Stimulated activated CD4-positive, alpha-beta T cell treated with anti-CD3 and anti-CD28 coated beads, TNF-alpha, amount 100 ng/mL, for 24 hours (primary cell): ENCODE results near the gene EHHADH.
"Not testable (repeated sequence)": the region's sequence is repeated elsewhere in the genome, so short reads cannot be mapped to it uniquely, and the experiment has no call there.

Source experiments
- DNase-seq, 3 experiments: peaks; one replicate each; pipeline ENCODE4 v3.0.0-alpha.2; 2020; ENCODE audit warnings: low read depth in 3 of 3

The EHHADH gene

GRCh38 chr3:185253645-185254410, at the start of gene EHHADH:
Gene EHHADH (minus strand): TSS chr3:185254049. CDS start chr3:185254022, 27 bp downstream.
- peak in 2 of 3 experiments; percentile 15 to 59 for DNase-seq

GRCh38 chr3:185299918-185300426, 46.1 kb upstream of the EHHADH start:
- DNase-seq, result not testable (repeated sequence)

- no peak for DNase-seq
Observed at GRCh38 chr3:185297867-185298266, 44.0 kb upstream of the EHHADH start.

GRCh38 chr3:185292238-185292637, 38.4 kb upstream of the EHHADH start:
- DNase-seq, result no peak

- DNase-seq, result no peak
Observed at GRCh38 chr3:185290266-185290665, 36.4 kb upstream of the EHHADH start.

- no peak for DNase-seq
Observed at GRCh38 chr3:185283374-185283935, 29.6 kb upstream of the EHHADH start.

GRCh38 chr3:185282696-185283373, 29.0 kb upstream of the EHHADH start:
- peak; percentile 88 to 95 (median 92) for DNase-seq

- DNase-seq, result no peak
Observed at GRCh38 chr3:185280572-185281365, 26.9 kb upstream of the EHHADH start.

- DNase-seq, result no peak
Observed at GRCh38 chr3:185279587-185280138, 25.8 kb upstream of the EHHADH start.

GRCh38 chr3:185276415-185276814, 22.6 kb upstream of the EHHADH start:
- no peak for DNase-seq

- DNase-seq, result no peak
Observed at GRCh38 chr3:185272033-185272432, 18.2 kb upstream of the EHHADH start.

- no peak for DNase-seq
Observed at GRCh38 chr3:185270956-185271332, 17.1 kb upstream of the EHHADH start.

GRCh38 chr3:185270262-185270955, 16.6 kb upstream of the EHHADH start:
- no peak for DNase-seq

GRCh38 chr3:185268194-185268962, 14.5 kb upstream of the EHHADH start:
- DNase-seq, result no peak

- no peak for DNase-seq
Observed at GRCh38 chr3:185267193-185267592, 13.3 kb upstream of the EHHADH start.

- no peak for DNase-seq
Observed at GRCh38 chr3:185264849-185265553, 11.2 kb upstream of the EHHADH start.

- DNase-seq, result no peak
Observed at GRCh38 chr3:185263423-185263822, 9.6 kb upstream of the EHHADH start.

- no peak for DNase-seq
Observed at GRCh38 chr3:185257334-185257733, 3.5 kb upstream of the EHHADH start.

GRCh38 chr3:185254799-185255198, 950 bp upstream of the EHHADH start:
- no peak for DNase-seq
